GM08714 (cell line): ENCODE results near the gene DHRS7B.

Experiments
- H3K4me3 ChIP-seq: fragments of 200-500 bp; sonication (Bioruptor generic); 2 replicates; pipeline ENCODE4 v1.5.1; 2014; ENCODE audit warnings: mild to moderate bottlenecking, low read length, inconsistent platforms
- ZNF274 ChIP-seq: IDR thresholded peaks from 2 replicates; pipeline ENCODE4 v1.6.1; 2012; ENCODE audit warnings: mild to moderate bottlenecking, low read depth, low read length

The DHRS7B gene

DNA sequence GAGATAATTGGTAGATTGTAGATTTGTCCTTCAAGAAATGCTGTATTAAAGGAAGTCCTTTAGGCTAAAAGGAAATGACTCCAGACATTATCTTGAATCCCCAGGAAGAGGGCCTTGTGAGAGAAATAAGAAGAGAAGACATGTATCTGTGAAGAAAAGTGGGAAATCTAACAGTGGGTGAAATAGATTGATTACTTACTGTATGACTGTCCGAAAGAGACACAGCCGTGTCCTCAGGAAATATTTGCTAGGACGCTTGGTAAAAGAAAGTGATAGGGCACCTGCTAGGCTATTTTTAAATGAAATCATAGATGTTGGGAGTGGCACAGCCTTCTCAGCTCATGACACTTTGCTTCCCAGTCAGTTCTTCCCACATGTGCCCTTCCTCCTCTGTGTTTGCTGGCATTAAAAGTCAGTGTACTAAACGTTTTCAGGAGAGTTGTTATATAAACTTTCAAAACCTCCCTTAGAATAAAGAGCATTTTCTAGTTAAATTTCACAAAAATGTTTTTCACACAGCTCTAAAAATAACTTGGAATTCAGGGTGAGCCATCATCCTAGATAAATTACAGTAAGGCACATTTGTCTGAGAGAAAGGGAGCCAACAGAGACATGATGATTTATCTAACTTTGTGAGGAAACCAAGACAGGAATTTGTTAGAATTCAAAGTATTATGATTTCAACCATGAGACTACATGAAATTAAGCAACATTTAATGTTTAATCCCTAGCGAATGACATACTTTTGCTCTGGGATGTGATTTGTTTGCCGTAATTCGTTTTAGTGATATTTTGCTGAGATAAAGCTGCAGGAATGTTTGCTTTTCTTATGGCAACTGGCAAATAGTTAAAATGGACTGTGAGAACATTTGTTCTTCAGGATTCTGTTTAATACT is 35.0 kb downstream of the DHRS7B start:
- no peak for TF ChIP-seq ZNF274
- H3K4me3 ChIP-seq, result no peak overlapping the region

DNA sequence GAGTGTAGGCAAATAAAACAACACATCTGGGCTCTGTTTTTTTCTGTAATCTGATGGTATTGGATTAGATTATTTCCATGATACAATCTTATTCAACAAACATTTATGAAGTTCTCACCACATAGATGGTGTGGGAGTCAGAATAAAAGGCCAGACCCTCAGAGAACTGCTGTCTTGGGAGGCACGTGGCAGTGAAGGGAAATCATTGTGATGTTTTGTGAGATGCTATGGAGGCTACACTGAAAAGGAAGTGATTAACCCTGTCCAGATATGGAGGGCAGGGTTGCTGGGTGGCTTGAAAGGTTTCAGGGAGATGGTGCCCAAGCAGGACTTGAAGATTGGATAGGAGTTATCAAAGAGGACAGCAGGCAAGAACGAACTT is 35.6 kb downstream of the DHRS7B start:
- TF ChIP-seq ZNF274, result no peak
- no peak overlapping the region for H3K4me3 ChIP-seq

DNA sequence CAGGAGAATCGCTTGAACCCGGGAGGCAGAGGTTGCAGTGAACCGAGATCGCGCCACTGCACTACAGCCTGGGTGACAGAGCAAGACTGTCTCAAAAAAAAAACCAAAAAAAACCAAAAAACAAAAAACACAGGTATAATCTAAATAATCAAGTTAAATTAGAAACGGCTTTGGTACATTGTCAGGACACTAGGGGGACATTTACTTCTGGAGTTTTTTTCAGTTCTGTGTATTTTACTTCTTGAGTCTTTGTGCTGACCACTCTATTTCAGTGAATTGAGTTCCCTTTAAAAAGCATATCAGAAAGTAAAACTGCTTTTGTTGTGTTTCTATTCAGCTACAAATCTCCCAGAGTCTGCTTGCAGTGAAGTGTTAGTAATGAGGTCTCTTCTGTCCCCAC is 36.3 kb downstream of the DHRS7B start:
- no peak for TF ChIP-seq ZNF274

DNA sequence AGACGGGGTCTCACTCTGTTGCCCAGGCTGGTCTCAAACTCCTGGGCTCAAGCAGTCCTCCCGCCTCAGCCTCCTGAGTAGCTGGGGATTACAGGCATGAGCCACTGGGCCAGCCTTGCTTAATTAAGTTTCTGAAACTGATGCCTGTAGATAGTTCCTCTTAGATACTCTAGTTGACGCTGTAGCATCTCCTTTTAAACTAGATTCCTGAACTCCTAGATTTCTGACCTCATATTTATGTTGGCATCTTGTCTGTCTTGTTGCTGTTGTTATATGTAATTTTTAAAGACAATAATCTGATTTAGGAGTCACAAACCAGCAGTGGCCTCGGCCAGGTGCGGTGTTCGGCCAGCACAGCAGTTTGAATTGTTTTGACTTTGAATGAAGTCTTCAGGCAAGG is 37.5 kb downstream of the DHRS7B start:
- no peak for TF ChIP-seq ZNF274
- H3K4me3 ChIP-seq, result no peak overlapping the region

More for the DNA sequence above, 36.3 kb downstream of the DHRS7B start:
- H3K4me3 ChIP-seq, result no peak overlapping the region

DNA sequence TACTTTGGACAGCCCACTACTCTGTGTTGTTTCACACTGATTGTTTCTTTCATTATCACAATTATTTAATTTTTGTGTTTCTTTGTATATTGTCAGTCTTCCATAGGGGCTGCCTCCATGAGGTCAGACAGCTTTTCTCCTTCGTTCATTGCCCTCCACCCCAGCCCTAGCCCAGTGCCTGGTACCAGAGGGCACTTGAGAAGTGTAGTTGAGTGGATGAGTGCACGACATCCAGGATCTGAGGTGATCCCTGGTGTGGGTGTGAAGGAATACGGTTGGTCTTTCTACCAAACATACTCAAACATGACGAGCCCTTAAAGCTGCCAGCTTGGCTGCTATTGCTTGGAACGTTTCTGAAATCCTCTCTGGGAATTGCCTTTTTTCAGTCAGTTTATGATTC is 37.9 kb downstream of the DHRS7B start:
- no peak for TF ChIP-seq ZNF274
- H3K4me3 ChIP-seq, result no peak overlapping the region

DNA sequence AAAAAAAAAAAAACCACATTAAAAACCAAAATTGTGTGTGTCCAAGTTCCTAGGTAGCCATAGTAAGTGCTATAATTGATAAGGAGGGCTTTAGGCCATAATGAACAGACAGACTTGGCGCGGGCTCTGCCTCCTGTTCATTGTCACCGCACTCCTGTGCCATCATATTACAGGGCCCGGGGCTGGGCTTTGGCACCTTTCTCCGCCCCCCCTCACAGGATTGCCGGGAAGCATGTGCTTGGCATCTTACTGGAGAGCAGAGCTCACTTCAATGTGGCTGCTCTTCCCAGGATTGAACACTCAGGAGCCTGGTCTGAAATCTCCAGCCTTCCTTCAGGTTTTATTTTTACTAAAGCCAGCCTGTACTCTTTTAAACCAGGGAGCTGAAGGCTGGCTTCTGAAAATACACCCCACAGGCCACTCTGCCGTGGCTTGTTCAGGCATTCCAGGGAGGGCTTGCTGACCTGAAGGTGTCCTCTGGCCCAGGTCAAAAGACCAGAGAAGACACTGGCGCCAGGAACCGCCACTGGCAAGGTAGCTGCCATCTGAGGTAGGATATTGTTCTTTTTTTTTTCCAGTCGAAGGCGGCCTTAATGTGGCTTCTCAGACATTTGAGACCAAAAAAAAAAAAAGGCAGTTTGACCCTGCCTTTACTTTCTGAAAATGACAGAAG is 39.3 kb downstream of the DHRS7B start:
- no peak overlapping the region for H3K4me3 ChIP-seq
- TF ChIP-seq ZNF274, result no peak

DNA sequence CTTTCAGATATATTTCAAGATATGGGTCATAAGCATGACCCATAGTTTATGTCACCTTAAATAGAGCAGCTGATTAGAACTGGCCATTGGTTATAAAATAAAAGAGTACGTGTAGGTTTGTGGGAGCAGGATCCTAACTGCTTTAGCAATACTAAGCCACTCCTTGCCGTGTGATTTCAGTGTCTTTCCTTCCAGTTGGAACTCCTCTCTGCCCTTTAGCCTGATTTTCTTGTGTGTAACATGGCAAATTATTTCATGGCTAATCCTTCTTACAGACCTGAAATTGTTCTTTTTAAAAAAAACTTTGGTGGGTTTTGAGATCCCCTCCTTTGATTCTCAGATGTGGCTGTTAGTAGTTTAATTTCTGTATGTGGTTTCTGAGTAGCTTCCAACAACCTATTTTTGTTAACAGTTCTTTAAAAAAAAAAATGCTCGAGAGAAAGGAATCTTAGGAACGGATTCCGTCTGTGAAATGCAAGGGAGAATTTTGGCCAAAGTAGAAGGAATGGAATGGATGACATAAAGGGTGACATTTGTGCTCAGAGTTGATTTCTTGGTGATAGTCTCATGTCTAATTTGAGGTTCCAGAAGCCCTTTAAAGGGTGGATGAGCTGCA is 39.9 kb downstream of the DHRS7B start:
- TF ChIP-seq ZNF274, result no peak
- no peak overlapping the region for H3K4me3 ChIP-seq

DNA sequence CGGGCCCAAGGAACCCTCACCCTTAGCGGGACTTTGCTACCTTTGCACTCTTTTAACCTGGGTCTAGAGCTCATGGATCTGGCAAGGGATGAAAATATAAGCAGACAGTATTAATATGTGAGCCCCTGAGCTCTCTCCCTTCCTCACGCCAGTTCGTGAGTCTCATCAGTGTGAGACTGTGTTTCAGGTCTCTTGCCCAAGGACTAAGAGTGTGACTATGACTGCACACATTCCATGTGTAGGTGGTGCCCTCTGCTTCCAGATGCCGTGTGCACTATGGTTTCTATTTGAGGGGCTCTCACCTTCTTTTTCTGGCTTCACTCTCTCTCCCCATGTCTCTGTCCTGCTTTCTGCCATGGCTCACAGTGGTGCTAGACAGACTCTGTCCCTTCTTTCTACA is 40.5 kb downstream of the DHRS7B start:
- H3K4me3 ChIP-seq, result no peak overlapping the region
- no peak for TF ChIP-seq ZNF274

DNA sequence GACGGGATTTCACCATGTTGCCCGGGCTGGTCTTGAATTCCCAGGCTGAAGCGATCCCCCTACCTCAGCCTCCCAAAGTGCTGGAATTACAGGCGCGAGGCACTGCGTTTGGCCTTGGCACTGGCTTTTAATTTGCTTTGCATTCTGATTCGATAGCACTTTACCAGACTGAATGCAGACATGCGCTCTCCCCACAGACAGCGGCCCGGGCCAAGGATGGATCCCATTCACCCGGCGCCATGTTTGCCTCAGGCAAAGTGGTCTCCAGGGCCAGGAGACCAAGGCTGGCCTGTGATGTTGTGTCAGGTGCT is 41.7 kb downstream of the DHRS7B start:
- TF ChIP-seq ZNF274, result no peak
- no peak overlapping the region for H3K4me3 ChIP-seq

DNA sequence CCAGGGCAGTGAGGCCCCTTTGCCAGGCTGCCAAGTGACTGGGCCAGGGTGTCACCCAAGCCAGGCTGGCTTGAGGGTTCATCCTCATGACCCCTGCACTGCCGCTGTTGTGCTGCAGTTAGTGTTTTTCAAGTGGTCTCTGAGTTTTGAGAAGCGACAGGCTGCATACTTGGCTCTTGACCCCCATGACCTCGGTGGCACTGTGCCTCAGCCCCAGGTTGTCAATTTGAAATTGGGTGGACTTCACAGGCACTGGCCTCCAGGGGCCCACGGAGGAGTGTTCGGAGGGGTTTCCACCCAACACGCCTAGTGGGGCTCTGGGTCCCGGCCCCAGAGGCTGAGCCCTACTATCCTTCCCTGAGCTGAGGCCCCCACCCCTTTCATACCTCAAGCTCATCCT is 42.7 kb downstream of the DHRS7B start:
- no peak for TF ChIP-seq ZNF274
- no peak overlapping the region for H3K4me3 ChIP-seq

DNA sequence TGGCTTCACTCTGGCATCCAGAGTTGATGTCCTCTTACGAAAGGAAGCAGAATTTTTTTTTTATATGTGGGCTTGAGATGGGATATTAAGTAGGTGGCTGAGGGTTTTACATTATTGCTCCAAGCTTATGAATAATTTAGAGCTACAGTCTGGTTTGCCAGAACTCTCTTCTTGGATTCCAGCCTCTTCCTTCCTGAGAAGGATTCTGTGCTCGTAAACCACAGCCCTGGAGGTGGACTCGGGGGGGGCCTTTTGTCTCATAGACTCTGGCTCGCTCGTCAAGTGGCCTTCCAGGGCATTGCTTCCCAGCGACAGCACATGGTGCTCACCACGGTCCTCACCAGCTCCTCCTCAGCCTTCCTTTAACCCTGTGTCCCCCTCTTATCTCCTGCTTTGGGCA is 44.0 kb downstream of the DHRS7B start:
- no peak overlapping the region for H3K4me3 ChIP-seq
- no peak for TF ChIP-seq ZNF274

DNA sequence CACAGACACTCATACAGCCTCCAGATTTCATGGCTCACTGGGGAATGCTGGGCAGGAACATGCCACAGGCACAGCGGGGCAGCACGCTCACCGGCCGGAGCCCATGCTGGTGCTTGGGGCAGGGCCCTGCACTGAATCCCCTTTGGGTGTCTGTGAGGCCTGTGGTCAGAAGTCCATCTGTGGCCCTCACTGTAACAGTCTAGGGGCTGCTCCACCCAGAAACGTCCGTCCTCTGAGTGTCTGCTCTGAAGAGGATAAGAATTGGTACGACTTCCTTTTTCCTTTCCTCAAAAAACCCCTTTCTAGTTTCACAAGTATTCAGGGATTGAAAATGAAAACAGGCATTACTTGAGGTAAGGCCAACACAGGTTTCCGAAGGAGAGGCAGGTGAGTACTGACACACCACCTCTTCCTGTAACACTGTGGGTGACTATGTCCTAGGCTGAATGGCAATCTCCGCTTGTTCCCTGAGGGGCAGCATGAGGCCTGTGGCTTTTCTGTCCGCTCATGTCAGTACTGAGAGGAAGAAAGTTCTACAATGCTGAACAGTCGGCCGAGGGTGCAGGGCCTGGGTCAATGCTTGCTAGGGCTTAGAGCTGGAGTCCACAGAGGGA is 44.7 kb downstream of the DHRS7B start:
- no peak for TF ChIP-seq ZNF274
- no peak overlapping the region for H3K4me3 ChIP-seq

DNA sequence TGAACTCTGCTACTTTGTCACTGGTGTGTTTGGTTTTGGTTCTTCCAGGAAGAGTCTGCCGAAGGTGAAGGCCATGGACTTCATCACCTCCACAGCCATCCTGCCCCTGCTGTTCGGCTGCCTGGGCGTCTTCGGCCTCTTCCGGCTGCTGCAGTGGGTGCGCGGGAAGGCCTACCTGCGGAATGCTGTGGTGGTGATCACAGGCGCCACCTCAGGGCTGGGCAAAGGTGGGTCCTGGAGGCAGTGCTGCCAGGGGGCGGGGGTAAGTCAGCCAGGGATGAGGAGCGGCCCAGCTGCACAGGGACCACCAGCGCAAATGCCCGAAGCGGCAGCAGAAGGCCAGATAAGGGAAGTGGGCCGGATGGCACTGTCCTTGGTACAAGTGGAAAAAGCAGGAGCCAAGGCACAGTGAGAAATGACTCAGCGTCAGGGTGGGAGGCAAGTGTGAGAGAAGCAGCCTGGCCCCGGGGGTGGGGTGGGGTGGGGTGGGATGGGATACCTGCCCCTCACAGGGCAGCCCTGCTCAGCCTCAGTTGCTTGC is 45.3 kb downstream of the DHRS7B start:
- no peak overlapping the region for H3K4me3 ChIP-seq
- no peak for TF ChIP-seq ZNF274

DNA sequence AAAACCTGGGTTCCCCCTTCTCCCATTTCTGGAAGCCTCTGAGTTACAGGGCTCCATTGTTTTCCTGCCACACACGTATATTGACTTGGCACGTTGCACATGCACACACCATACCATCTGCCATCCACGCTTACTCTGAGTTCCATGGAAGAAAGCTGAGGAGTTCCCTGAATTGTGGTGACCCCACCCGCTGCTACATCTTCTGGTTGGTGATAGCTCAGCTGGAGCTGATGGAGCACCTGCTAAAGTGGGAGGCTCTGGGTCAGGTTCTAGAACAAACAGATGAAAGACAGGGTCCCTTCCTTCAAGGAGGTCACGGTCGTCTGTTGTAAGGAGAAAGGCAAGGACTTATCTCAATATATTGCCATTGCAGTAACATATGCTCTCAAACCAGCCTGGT is 46.1 kb downstream of the DHRS7B start:
- no peak for TF ChIP-seq ZNF274
- no peak overlapping the region for H3K4me3 ChIP-seq
